HG03378 (cell line): Measurements from ENCODE around the gene MXD1.
A peak's percentile ranks its signal among the peaks of the same experiment; 100 is the strongest.
"Not testable (repeated sequence)": the region's sequence is repeated elsewhere in the genome, so short reads cannot be mapped to it uniquely, and the experiment has no call there.

Experiments used
- ATAC-seq: cut with Tn5 transposase; IDR thresholded peaks from one replicate; pipeline ENCODE4 v1.9.1; 2021; ENCODE audit warnings: mild to moderate bottlenecking, moderate library complexity; ENCODE audit not compliant: unreplicated experiment

The MXD1 gene, protein sequence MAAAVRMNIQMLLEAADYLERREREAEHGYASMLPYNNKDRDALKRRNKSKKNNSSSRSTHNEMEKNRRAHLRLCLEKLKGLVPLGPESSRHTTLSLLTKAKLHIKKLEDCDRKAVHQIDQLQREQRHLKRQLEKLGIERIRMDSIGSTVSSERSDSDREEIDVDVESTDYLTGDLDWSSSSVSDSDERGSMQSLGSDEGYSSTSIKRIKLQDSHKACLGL

DNA sequence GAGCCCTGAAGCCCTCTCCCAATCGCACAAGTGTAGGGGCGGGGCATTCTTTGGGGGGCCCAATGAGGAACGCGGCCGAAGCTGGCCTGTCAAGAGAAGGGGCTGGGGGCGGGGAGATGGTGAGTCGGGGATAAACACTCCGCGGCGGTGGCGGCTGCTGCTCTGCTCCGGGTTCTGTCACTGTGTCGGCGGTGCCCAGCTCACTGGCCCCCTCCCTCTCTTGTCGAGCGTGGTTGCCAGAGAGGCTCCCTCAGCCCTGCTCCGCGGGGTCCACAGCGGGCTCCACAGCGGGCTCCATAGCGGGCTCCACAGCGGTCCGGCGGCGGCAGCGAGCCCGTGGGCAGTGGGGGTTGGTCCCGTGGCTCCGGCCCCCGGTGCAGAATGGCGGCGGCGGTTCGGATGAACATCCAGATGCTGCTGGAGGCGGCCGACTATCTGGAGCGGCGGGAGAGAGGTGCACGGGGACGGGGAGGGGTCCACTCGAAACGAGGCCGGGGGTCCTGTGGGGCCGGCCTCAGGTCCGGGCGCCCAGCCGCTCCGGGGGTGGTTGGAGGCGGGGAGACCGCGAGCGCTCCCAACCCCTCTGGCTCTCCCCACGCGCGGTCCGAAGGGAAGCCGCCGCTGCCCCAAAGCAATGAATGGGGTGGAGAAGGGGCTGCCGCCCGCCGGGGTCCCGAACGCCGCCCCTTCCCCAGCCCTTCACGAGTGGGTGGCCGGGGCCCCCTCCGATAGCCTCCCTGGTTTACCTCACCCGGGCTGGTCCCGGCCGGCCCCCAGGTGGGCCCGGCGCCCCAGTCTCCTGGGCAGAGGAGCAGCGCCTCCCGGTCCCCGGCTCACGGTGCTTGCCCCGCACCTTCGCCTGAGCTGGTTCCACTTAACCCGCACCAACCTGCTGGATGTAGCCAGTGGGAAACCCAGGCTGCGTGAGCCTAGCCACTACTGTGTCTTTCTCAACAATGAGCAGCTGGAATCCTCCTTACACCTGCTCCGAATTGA lies at the start of gene MXD1:
TSS of gene MXD1 (plus strand) at position 160 of the 996 bp plus-strand sequence. CDS start at position 382, 222 bp downstream.
- no peak for ATAC-seq

DNA sequence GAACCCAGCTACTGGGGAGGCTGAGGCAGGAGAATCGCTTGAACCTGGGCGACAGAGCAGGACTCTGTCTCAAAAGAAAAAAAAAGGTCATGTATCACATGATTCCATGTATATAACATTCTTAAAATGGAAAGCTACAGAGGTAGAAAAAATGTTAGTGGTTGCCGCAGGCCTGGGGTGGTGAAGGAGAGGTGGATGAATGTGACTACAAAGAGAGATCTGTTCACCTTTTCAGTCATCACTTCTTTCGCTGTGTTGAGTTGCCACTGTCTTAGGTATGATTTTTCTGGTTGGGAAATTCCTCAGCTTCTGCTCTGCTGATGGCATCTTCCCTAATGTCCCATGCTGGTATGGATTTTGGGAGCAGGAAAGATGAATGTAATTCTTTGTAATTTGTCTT lies 26.5 kb upstream of the MXD1 start:
- ATAC-seq, result no peak

DNA sequence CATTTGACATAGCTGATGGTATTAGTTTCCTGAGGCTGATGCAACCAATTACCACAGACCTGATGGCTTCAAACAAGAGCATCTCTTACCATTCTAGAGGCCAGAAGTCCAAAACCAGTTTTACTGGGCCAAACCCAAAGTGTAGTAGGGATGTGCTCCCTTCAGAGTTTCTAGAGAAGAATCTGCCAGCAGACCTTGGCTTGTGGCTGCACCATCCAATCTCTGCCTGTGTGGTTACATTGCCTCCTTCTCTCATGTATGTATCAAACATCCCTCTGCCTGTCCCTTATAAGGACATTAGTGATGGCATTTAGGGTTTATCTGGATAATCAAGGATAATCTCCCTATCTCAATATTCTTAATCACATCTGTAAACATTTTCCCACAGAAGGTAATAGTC lies 25.6 kb upstream of the MXD1 start:
- no peak for ATAC-seq

DNA sequence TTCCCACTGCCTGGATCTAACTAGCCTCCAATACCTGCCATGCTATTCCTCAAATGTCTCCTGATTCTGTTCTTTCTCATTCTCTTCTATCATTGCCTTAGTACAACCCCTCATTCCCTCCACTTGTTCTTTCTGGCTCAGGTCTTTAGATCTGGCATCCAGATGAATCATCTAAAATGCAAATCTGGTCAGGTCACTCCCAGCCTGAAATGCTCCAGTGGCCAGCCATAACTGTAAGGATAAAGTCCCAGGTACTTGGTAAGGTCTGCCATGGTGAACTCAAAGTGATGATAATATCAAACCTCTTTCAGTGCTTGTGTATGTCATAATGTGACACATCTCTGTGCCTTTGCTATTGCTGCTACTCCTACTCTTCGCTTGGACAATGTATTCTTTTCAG lies 24.0 kb upstream of the MXD1 start:
- no peak for ATAC-seq

DNA sequence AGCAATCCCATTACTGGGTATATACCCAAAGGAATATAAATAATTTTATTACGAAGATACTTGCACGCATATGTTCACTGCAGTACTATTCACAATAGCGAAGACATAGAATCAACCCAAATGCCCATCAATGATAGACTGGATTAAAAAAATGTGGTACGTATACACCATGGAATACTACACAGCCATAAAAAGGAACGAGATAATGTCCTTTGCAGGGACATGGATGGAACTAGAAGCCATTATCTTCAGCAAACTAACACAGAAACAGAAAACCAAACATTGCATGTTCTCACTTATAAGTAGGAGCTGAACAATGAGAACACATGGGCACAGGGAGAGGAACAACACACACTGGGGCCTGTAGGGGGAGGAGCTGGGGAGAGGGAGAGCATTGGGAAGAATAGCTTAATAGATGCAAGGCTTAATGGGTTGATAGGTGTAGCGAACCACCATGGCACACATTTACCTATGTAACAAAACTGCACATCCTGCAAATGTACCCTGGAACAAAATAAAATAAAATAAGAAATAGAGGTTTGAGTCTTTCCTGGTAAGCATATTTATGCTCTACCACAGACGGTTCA lies 22.0 kb upstream of the MXD1 start:
- not testable (repeated sequence) for ATAC-seq

DNA sequence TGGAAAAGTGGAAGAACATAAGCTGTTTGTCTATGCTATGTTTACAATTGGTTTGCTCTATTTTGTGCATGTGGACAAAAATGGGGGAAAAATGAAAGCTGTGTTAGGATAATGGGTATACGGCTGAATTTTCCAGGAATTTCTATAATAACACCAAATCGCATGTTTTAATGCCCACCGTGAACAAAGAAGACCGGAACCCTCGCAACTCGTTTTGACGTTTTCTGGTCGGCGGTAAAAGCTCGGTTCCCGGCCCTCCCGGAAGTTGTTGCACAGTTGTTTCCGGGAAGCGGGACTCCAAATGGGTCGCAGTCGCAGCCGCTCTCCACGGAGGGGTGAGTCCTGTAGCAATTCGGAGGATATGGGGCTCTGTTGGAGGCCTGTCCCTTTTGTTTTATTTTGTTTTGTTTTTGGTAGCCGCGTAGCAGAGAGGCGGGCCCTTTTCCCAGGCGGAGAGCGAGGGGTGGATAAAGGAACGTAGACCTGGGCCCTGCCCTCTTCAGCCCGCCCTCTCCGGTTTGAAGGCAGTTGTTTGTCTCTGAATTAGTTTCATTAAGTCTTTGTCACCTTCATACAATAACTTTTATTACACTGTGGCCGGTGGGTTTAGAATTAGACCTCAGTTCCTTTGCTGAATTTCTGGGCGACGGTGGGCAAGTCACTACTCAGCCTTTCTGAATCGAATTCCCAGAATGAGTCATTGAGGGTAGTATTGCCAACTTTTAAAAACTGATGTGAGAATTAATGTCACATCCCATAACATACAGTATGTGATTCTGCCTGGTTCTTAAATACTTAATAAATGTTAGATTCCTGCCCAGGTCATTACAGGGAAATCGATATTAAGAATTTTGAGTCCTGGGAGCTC lies 21.0 kb upstream of the MXD1 start, which contains the start of gene SNRNP27:
TSS of gene SNRNP27 (plus strand) at position 273 of the 868 bp plus-strand sequence. CDS start at position 302, 29 bp downstream.
- peak; percentile 58 for ATAC-seq

DNA sequence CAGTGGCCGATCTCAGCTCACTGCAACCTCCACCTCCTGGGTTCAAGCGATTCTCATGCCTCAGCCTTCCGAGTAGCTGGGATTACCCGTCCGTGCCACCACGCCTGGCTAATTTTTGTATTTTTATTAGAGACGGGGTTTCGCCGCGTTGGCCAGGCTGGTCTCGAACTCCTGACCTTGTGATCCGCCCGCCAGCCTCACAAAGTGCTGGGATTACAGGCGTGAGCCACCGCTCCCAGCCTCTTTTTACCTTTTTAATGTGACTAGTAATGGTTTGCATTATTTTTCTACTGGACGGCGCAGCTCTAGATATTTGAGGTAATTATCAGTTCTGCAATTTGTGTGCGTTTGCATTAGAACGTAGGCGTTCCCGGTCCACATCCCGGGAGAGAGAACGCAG lies 20.2 kb upstream of the MXD1 start:
- ATAC-seq, result not testable (repeated sequence)

DNA sequence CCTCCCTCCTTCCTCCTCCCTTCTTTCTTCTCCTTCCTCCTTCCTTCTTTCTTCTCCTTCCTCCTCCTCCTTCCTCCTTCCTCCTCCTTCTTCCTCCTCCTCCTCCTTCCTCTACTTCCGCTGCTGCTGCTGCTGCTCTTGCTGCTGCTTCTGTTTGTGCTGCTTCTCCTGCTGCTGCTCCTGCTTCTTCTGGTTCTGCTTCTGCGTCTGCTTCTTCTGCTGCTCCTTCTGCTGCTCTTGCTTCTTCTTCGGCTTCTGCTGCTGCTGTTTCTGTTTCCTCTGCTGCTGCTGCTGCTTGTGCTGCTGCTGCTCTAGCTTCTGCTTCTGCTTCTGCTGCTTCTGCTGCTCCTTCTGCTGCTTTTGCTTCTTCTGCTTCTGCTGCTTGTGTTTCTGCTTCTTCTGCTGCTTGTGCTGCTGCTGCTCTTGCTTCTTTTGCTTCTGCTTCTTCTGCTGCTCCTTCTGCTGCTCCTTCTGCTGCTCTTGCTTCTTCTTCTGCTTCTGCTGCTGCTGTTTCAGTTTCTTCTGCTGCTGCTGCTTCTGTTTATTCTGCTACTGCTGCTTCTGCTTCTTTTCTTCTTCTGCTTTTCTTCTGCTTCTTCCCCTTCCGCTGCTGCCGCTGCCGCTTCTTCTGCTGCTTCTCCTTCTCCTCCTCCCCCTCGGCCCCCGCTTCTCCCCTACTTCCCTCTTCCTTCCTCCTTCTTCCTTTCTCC lies 12.5 kb upstream of the MXD1 start:
- no peak for ATAC-seq

DNA sequence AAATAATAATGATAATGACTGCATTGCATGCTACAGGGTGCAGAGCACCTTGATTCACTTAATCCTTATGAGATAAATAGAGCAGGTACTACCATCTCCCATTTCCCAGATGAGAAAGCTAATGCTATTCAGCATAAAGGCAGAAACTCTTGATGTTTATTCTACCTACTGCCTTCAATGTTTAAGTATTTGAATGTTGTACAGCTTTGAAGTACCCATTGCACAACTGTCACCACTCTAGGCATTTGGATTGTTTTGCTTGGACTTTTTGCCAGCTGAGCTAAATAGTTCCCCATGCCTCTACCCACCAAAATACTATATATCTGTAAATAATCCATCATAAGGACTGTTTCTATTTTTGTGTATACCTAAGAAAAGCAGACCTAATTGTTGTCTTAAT lies 7.7 kb upstream of the MXD1 start:
- no peak for ATAC-seq

DNA sequence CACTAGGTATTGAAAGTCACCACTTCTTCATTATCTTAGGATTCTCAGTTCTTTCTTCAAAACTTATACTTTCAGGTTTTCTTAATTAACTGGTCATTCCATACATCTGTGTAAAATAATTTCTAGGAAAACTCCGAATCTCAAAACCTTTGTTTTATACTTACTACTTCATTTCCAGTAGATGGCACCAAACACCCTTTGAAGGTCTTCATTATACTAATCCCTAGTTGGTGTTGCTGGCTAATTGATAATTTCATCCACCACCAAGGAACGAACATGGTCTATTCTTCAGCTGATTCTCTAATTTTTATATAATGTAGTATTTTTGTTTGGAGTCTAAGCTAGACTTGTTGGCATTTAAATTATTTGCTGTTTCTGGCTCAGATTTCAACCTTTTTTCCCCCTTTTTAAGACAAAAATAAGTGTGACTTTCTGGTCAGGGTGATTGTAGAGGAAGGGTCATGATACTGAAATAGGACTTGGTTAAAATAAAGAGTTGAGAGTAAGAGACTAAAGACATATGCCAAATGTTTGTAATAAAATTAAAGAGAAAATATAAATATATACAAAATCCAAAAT lies 2.8 kb upstream of the MXD1 start:
- no peak for ATAC-seq

DNA sequence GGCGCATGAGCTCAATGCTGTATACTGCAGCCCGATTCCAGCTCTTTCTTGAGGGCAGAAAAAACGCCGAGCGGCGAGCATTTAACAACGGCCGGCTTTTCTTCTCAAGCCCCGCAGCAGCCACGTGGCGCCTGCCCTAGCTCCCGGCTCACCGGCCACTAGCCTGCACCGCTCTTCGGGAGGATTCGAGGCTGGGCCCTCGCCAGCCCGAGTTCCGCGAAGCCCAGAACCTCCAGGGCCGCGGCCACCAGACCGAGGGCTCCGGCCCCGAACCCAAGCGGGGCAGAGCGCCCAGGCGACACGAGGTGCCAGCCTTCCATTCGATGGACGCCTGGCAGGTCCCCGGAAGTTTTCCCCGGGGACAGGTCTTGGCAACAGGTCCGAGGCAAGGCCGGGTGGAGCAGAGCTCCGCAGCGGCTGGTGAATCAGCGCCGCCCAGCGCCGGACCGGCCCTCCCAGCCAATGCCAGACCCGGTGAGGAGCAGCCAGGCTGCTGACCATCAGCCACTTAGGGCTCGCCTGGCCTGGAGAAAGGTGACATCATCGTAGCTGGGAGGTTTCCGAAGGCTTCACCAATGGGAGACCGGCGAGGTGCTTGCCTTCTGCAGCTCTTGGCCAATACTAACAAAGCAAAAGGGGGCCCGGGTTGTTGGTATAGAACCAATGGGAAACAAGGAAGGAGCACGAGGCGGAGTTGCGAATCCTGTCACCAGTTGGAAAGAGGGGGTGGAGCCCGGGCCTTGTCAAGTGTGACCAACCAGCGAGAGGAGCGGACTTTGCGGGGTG lies 552 bp upstream of the MXD1 start:
- ATAC-seq, result peak; percentile 92

DNA sequence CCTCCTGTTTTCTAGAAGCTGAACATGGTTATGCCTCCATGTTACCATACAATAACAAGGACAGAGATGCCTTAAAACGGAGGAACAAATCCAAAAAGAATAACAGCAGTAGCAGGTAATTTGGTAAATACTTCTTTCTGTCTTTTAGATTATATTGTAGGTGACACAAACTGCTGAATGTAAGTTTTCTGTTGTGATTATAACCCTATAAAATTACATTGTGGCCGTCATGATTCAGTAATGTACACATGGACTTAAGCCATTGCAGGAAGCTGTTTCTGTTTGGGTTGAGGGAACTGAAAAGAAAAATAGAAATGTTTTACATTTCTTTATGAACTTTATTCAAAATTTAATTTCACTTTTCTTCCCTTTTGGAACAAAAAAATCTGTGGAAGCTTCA lies 1.2 kb downstream of the MXD1 start:
- no peak for ATAC-seq

DNA sequence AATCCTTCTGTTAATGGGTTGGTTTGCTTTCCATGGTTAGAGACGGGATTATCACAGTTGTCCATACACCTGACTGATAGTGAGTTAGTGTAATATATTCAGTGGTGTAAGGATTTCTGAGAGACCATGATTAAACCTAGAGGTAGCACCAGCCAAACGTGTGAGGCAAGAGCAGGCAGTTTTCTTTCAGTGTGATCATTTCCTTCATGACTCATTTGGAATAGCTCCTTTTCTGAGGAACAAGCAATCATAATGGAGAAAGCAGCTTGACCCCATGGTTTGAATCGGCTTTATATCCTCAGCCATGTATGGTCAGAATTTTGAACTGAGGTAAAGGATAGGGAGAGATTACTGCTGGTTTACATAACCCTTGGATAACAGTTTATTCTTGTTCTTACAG lies 2.9 kb downstream of the MXD1 start:
- no peak for ATAC-seq

DNA sequence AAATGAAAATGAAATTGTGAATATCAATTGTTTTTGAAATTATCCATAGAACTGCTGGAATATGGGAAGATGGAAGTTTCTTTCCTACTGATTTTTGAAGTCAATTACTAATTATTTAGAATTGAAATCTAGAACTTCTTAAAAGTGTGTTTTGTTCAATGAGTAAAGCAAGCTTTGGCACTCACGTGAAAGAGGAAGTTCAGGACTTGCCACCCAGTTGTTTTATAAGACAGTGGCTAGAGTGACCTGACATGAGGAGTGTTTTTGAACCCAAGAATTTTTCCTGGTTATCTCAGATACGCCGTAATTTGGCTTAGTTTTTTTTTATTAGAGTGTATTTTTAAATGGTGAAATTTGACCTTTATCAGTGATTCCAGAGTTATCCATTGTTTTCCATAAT lies 3.5 kb downstream of the MXD1 start:
- no peak for ATAC-seq

DNA sequence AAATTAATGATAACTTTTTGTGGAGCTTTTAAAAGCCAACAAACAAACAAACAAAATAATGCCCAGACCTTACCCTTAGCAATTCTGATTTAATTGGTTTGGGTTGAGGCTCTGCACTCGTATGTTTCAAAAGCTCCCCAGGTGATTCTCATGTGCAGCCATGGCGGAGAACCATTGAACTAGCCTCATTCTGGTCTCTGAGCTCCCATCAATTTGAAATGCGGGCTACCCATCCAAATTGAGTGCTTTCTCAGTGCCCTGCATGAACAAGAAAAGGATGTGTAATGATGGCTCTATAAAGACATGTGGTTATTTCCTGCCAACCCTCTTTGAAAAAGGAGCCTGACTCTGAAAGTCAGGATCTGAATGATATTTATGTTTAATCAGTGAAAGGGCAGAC lies 8.2 kb downstream of the MXD1 start:
- no peak for ATAC-seq

DNA sequence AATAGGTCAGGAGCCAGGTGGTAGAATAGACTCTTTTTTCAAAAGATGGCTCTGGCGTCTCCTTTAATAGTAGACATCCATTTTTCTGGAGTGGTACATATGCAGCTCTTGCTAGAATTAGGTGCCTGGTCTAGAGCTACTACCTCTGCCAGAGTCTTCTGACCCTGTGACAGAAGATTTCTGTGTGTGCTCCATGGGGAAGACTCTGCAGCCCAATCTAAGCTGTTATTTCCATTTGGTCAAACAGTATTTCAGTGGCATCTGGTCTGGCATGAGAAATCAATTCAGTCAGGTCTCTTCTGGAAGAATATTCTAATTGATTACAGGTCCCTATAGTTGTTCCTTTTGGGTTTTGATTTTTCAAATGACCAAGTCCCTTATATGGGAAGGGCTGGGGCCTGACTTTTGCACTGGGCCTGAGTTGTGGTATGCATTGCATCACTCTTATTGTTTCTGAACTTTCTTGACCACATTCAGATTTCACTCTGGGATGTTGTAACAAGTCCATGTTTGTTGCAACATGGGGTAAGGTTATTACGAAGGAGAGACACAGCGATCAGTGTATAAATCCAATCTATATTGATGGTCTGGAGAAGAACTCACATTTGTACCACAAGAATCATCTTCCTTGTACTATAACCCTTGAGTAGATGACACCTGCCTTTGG lies 12.1 kb downstream of the MXD1 start:
- no peak for ATAC-seq

DNA sequence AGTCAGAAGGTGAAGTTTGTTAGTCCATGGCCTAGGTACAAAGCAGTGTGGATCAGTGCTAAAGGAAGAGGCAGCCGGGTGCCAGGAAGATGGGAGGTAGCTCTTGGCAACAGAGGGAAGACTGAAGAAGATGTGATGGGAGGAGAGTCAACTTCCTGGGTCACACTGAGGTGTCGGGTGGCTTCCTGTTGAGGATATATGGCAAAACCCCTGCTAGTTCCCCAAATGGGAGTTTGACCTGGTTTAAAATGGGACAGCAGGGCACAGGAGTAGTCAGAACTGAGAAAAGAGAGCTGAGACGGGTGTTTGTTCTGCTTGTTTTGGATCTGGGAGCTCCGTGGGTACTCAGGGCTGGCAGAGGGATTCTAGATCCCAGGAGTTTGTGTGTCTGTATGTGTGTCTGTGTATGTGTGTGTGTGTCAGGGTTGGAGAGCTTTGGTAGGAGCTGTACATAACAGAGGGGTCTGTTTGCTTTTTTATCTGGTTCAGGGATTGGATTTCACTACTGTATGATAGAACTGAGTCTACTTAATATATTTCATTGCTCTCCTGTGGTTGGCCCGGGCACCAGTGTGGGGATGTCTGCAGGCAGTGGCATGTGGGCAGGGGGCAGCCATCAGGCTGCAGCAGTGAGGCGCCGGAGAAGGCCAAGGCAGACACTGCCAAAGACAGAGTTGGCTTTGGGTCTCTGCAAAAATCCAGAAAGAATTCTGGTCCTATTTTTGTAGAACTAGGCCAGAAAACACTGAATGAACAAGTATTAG lies 17.1 kb downstream of the MXD1 start:
- ATAC-seq, result no peak

DNA sequence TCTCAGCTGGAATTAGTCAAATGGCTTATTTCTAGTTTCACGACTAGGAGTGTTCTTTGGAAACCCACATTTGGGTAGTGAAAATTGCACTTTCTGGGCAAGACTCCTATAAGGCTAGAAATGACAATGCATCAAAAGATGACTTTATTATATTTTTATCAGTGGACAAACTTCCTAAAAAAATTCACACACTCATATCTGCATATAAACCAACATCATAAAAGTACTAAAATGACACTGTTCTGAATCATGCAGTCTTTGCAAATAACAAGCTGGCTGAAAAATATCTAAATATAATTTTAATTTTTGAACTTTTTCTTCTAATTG lies 17.6 kb downstream of the MXD1 start:
- ATAC-seq, result no peak
